Frontal cortex (tissue), 4 donors: ENCODE data around the gene TMEM242. TPM values are rescaled to one million over a fixed set of nuclear protein-coding genes. Genes with fewer than 3 reads are reported as not detected.
A peak's percentile ranks its signal among the peaks of the same experiment; 100 is the strongest.

Experiments used
- DNase-seq, 2 donors: peaks; one replicate each; pipeline ENCODE4 v3.0.0; 2012; ENCODE audit warnings: low spot score in 2 of 2
- FAIRE-seq: peaks from 2 replicates; lab custom pipeline; 2012; peaks lifted over from hg19 to GRCh38; lab: Jason Lieb, UNC
- total RNA-seq: library from RNA; depleted of rRNA; stranded (reverse); fragments of >200 nt; gene quantifications from one replicate; pipeline ENCODE4 v1.2.3, GENCODE V29; 2014
- donor health status: control.
- donor health status: control.
- donor health status: control.

The TMEM242 gene
- total RNA-seq, 1 donor from 2014 or later: 10.2 TPM

- DNase-seq: no peak
- FAIRE-seq: no peak
These were observed 31.1 kb downstream of the TMEM242 start for GRCh38 chr6:157292202-157292601.

- no peak for FAIRE-seq
- DNase-seq: no peak
These were observed 32.0 kb downstream of the TMEM242 start for GRCh38 chr6:157291356-157291755.

- no peak for FAIRE-seq
These were observed 32.5 kb downstream of the TMEM242 start for GRCh38 chr6:157290797-157291196.

GRCh38 chr6:157289764-157290163, 33.6 kb downstream of the TMEM242 start:
- DNase-seq (no peak), FAIRE-seq (no peak)

More at GRCh38 chr6:157290797-157291196, 32.5 kb downstream of the TMEM242 start:
- no peak for DNase-seq

GRCh38 chr6:157288575-157288974, 34.7 kb downstream of the TMEM242 start:
- no peak for FAIRE-seq
- no peak for DNase-seq

- FAIRE-seq: no peak
- DNase-seq: no peak
These were observed 35.4 kb downstream of the TMEM242 start for GRCh38 chr6:157287923-157288322.

- no peak for DNase-seq
- FAIRE-seq: no peak
These were observed 36.0 kb downstream of the TMEM242 start for GRCh38 chr6:157287247-157287850.

- no peak for FAIRE-seq
- DNase-seq: no peak
These were observed 37.9 kb downstream of the TMEM242 start for GRCh38 chr6:157285422-157285779.

- DNase-seq (no peak), FAIRE-seq (no peak)
These were observed 38.4 kb downstream of the TMEM242 start for GRCh38 chr6:157284738-157285421.

GRCh38 chr6:157283900-157284737, 39.2 kb downstream of the TMEM242 start:
- no peak for FAIRE-seq
- DNase-seq: no peak

- no peak for DNase-seq
- no peak for FAIRE-seq
These were observed 39.9 kb downstream of the TMEM242 start for GRCh38 chr6:157283330-157283898.

- DNase-seq (no peak), FAIRE-seq (no peak)
These were observed 41.0 kb downstream of the TMEM242 start for GRCh38 chr6:157282284-157282683.

- no peak for FAIRE-seq
- DNase-seq: no peak
These were observed 41.7 kb downstream of the TMEM242 start for GRCh38 chr6:157281570-157281969.

GRCh38 chr6:157280947-157281346, 42.4 kb downstream of the TMEM242 start:
- FAIRE-seq (no peak), DNase-seq (no peak)

- FAIRE-seq (no peak), DNase-seq (no peak)
These were observed 43.2 kb downstream of the TMEM242 start for GRCh38 chr6:157280157-157280556.

- no peak for FAIRE-seq
- no peak for DNase-seq
These were observed 45.1 kb downstream of the TMEM242 start for GRCh38 chr6:157278171-157278570.

GRCh38 chr6:157276731-157277130, 46.6 kb downstream of the TMEM242 start:
- FAIRE-seq (no peak), DNase-seq (no peak)

GRCh38 chr6:157276134-157276532, 47.2 kb downstream of the TMEM242 start:
- FAIRE-seq (no peak), DNase-seq (no peak)

GRCh38 chr6:157274471-157275226, 48.7 kb downstream of the TMEM242 start:
- DNase-seq: peak; percentile 88 to 92
- no peak for FAIRE-seq
